HCT116 (cell line): ENCODE results near the gene CDH23. TPM values are rescaled to one million over a fixed set of nuclear protein-coding genes. Genes with fewer than 3 reads are reported as not detected.

Source experiments
- ATAC-seq: fragments of 200-7000 bp; cut with Tn5 transposase; 2 replicates; pipeline ENCODE4 v1.9.1; 2020; ENCODE audit warnings: mild to moderate bottlenecking, moderate library complexity
- BruUV-seq: library from RNA; stranded (reverse); fragments of 400-500 nt; replicated peaks from 2 replicates; lab custom pipeline; 2021; lab: Mats Ljungman, UMichigan
- CTCF ChIA-PET: fragments of 300-600 bp; sonication (Branson Sonifier 250); formaldehyde crosslinking; loops from one replicate; lab custom pipeline; 2021; ENCODE audit warnings: antibody characterized with exemption; lab: Charles Lee
- POLR2A ChIA-PET: fragments of 300-600, 350-600 bp; sonication (Branson Sonifier 250); formaldehyde crosslinking; loops from one replicate; lab custom pipeline; 2021; ENCODE audit warnings: antibody characterized with exemption; lab: Charles Lee
- RAD21 ChIA-PET, 2 experiments: fragments of 300-600 bp; sonication (Branson Sonifier 250); formaldehyde crosslinking; loops; one replicate each; lab custom pipeline; 2023; ENCODE audit warnings: low total read pairs in 2 of 2; ENCODE audit not compliant: uncharacterized antibody in 2 of 2, unreplicated experiment in 2 of 2, low non-redundant PET in 1 of 2; lab: Charles Lee
- DNase-seq: peaks from one replicate; pipeline ENCODE4 v3.0.0-alpha.2; 2010; ENCODE audit warnings: low read depth, low spot score
- H2AFZ ChIP-seq: fragments of 200-600 bp; shearing (Covaris generic), sonication (generic); 2 replicates; pipeline ENCODE4 v1.6.1; 2017; ENCODE audit warnings: low read depth, mixed run types, mixed read lengths, antibody characterized with exemption, low read length; ENCODE audit not compliant: poor library complexity, severe bottlenecking
- H3K27ac ChIP-seq: 2 replicates; pipeline ENCODE4 v1.5.1; 2012; ENCODE audit warnings: low read depth, low read length
- H3K27me3 ChIP-seq: fragments of 200-600 bp; sonication (generic); 2 replicates; pipeline ENCODE4 v1.6.1; 2016; ENCODE audit warnings: mixed run types, low read length, mixed read lengths; ENCODE audit not compliant: insufficient read depth
- H3K36me3 ChIP-seq, 2 experiments: fragments of 200-500 bp in 1 of 2; fragments of 200-600 bp in 1 of 2; sonication (Bioruptor generic) in 1 of 2; sonication (generic) in 1 of 2; 2 replicates each; pipeline versions ENCODE4 v1.5.1 to v1.6.1; 2014 to 2016; ENCODE audit warnings: low read length in 2 of 2, inconsistent platforms in 1 of 2, mixed read lengths in 1 of 2, mixed run types in 1 of 2; ENCODE audit not compliant: insufficient read depth in 2 of 2, control insufficient read depth in 1 of 2
- H3K4me1 ChIP-seq, 2 experiments: fragments of 200-600 bp in 1 of 2; sonication (generic) in 1 of 2; 2 replicates each; pipeline versions ENCODE4 v1.5.1 to v1.6.1; 2012 to 2017; ENCODE audit warnings: low read length in 2 of 2, inconsistent platforms in 1 of 2, mild to moderate bottlenecking in 1 of 2, mixed read lengths in 1 of 2, mixed run types in 1 of 2, moderate library complexity in 1 of 2; ENCODE audit not compliant: insufficient read depth in 2 of 2, control insufficient read depth in 1 of 2
- H3K4me2 ChIP-seq: fragments of 200-600 bp; sonication (generic); 2 replicates; pipeline ENCODE4 v1.6.1; 2017; ENCODE audit warnings: mixed run types, low read length, mixed read lengths
- H3K4me3 ChIP-seq, 2 experiments: fragments of 200-600 bp in 1 of 2; sonication (generic) in 1 of 2; replicated peaks in 1 of 2; 2 replicates each; pipeline ENCODE4 v1.5.1; 2011 to 2016; ENCODE audit warnings: low read length in 2 of 2, control low read depth in 1 of 2, low read depth in 1 of 2, mild to moderate bottlenecking in 1 of 2, mixed read lengths in 1 of 2, mixed run types in 1 of 2
- H3K79me2 ChIP-seq: fragments of 200-600 bp; sonication (generic); 2 replicates; pipeline ENCODE4 v1.6.1; 2017; ENCODE audit warnings: mild to moderate bottlenecking, mixed run types, low read length, moderate library complexity, mixed read lengths; ENCODE audit not compliant: insufficient read depth
- H3K9ac ChIP-seq: fragments of 200-600 bp; sonication (generic); 2 replicates; pipeline ENCODE4 v1.6.1; 2016; ENCODE audit warnings: low read length, mixed read lengths
- H3K9me2 ChIP-seq: fragments of 200-600 bp; sonication (generic), shearing (Covaris generic); 2 replicates; pipeline ENCODE4 v1.6.1; 2017; ENCODE audit warnings: mixed run types, mild to moderate bottlenecking, moderate library complexity; ENCODE audit not compliant: insufficient read depth
- H3K9me3 ChIP-seq, 2 experiments: fragments of 200-500 bp in 1 of 2; fragments of 200-600 bp in 1 of 2; sonication (Bioruptor generic) in 1 of 2; sonication (generic) in 1 of 2; 2 replicates each; pipeline ENCODE4 v1.6.1; 2014 to 2017; ENCODE audit warnings: low read length in 2 of 2, mixed read lengths in 2 of 2, inconsistent platforms in 1 of 2, low read depth in 1 of 2, mild to moderate bottlenecking in 1 of 2, mixed run types in 1 of 2, moderate library complexity in 1 of 2; ENCODE audit not compliant: control insufficient read depth in 1 of 2, insufficient read depth in 1 of 2
- H4K20me1 ChIP-seq: fragments of 200-600 bp; sonication (generic), shearing (Covaris generic); 2 replicates; pipeline ENCODE4 v1.6.1; 2017; ENCODE audit warnings: mixed run types, mild to moderate bottlenecking, moderate library complexity; ENCODE audit not compliant: insufficient read depth
- CBX3 ChIP-seq: IDR thresholded peaks from 2 replicates; pipeline ENCODE4 v1.6.1; 2012; ENCODE audit warnings: low read depth
- EGR1 ChIP-seq: IDR thresholded peaks from 2 replicates; pipeline ENCODE4 v1.6.1; 2012; ENCODE audit warnings: low read depth
- ELF1 ChIP-seq: IDR thresholded peaks from 2 replicates; pipeline ENCODE4 v1.6.1; 2012; ENCODE audit warnings: low read depth, borderline replicate concordance
- EZH2 ChIP-seq: fragments of 200-600 bp; sonication (generic); IDR thresholded peaks from 2 replicates; pipeline ENCODE4 v1.6.1; 2017; ENCODE audit warnings: antibody characterized with exemption, mixed run types
- EZH2phosphoT487 ChIP-seq: fragments of 200-600 bp; IDR thresholded peaks from 2 replicates; pipeline ENCODE4 v1.6.1; 2018; ENCODE audit warnings: antibody characterized with exemption, borderline replicate concordance
- FOSL1 ChIP-seq: IDR thresholded peaks from 2 replicates; pipeline ENCODE4 v1.6.1; 2012; ENCODE audit warnings: low read depth
- JUND ChIP-seq: IDR thresholded peaks from 2 replicates; pipeline ENCODE4 v1.6.1; 2012
- POLR2A ChIP-seq: IDR thresholded peaks from 2 replicates; pipeline ENCODE4 v1.7.0; 2011; ENCODE audit warnings: borderline replicate concordance; ENCODE audit not compliant: insufficient read depth, insufficient read length; ENCODE audit errors: extremely low read depth
- POLR2AphosphoS5 ChIP-seq: IDR thresholded peaks from 2 replicates; pipeline ENCODE4 v1.6.1; 2011; ENCODE audit warnings: mild to moderate bottlenecking, low read depth, low read length, moderate library complexity
- RAD21 ChIP-seq: IDR thresholded peaks from 2 replicates; pipeline ENCODE4 v1.6.1; 2012; ENCODE audit warnings: low read depth, mild to moderate bottlenecking
- SIN3A ChIP-seq: IDR thresholded peaks from 2 replicates; pipeline ENCODE4 v1.6.1; 2012; ENCODE audit warnings: low read depth
- SP1 ChIP-seq: IDR thresholded peaks from 2 replicates; pipeline ENCODE4 v1.6.1; 2012; ENCODE audit warnings: low read depth
- SRF ChIP-seq: IDR thresholded peaks from 2 replicates; pipeline ENCODE4 v1.6.1; 2012; ENCODE audit warnings: low read depth
- TCF7L2 ChIP-seq: IDR thresholded peaks from 2 replicates; pipeline ENCODE4 v1.7.0; 2011; ENCODE audit warnings: borderline replicate concordance, inconsistent platforms; ENCODE audit not compliant: insufficient read depth, insufficient read length; ENCODE audit errors: extremely low read depth
- YY1 ChIP-seq: IDR thresholded peaks from 2 replicates; pipeline ENCODE4 v1.6.1; 2011; ENCODE audit warnings: low read length, low read depth, moderate library complexity, mild to moderate bottlenecking; ENCODE audit not compliant: insufficient replicate concordance; ENCODE audit errors: extremely low read depth
- ZFX ChIP-seq: fragments of 450-650 bp; IDR thresholded peaks from 2 replicates; pipeline ENCODE4 v1.6.1; 2017
- ZNF274 ChIP-seq: fragments of 200-500 bp; sonication (Bioruptor generic); IDR thresholded peaks from 2 replicates; pipeline ENCODE4 v1.6.1; 2014; ENCODE audit warnings: mild to moderate bottlenecking, low read depth, low read length, inconsistent platforms
- intact Hi-C: fragments of 100-400 bp; cut with micrococcal nuclease; formaldehyde crosslinking; loops from 2 replicates; pipeline ENCODE4 v1.10.0; 2022
- total RNA-seq: library from RNA; stranded (reverse); gene quantifications from one replicate; pipeline ENCODE4 v1.2.1, GENCODE V29; 2021; ENCODE audit not compliant: unreplicated experiment
- TF ChIP-seq, protein P1 (sequence below), 3 experiments: fragments of 200-600 bp in 1 of 3; sonication (generic) in 1 of 3; IDR thresholded peaks in 2 of 3; conservative IDR thresholded peaks in 1 of 3; 2 replicates each; pipeline ENCODE4 v1.5.1; 2012 to 2017; ENCODE audit warnings: low read depth in 2 of 3, low read length in 2 of 3, antibody characterized with exemption in 1 of 3, borderline replicate concordance in 1 of 3, control low read depth in 1 of 3, mild to moderate bottlenecking in 1 of 3, mixed read lengths in 1 of 3, mixed run types in 1 of 3, moderate library complexity in 1 of 3; ENCODE audit not compliant: insufficient read depth in 1 of 3
- TF ChIP-seq, protein P2 (sequence below): IDR thresholded peaks from 2 replicates; pipeline ENCODE4 v1.6.1; 2012
- TF ChIP-seq, protein P3 (sequence below): IDR thresholded peaks from 2 replicates; pipeline ENCODE4 v1.6.1; 2011; ENCODE audit warnings: mild to moderate bottlenecking, low read length, moderate library complexity; ENCODE audit not compliant: insufficient replicate concordance; ENCODE audit errors: extremely low read depth

The CDH23 gene
- total RNA-seq, 1 experiment from 2014 or later, result not detected

DNA sequence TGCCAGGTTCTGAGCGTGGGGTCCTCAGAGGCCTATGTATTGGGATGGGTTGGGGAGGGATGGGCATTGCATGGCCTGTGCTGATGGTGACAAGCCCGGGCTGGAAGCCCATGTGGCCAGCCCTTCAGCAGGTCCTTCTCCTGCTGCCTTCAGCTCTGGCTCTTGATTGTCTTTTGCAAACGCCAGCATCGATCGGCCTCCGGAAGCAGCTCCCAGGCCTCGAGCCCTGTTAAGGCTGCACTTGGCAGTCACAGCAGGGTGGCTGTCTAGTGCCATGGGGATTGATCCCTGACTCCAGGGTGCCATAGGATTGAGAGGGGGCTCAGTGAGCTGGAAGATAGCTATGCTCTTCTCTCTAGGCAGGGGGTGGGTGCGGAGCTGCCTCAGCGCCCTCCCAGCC is 51.4 kb downstream of the CDH23 start:
- POLR2A ChIA-PET, result no interaction called here

More for the DNA sequence above, 51.4 kb downstream of the CDH23 start:
- no TSS peak for BruUV-seq
- CTCF ChIA-PET, result no interaction called here
- Histone ChIP-seq H3K27ac (no peak overlapping the region), H3K9me3 (no peaks in the 10 kb centered on the region), H3K4me2 (no peak overlapping the region), H3K4me3 (no peak overlapping the region), H3K36me3 (no peaks in the 10 kb centered on the region), H2AFZ (no peak overlapping the region), H3K27me3 (no peaks in the 10 kb centered on the region), H3K79me2 (no peaks in the 10 kb centered on the region), H3K4me1 (no peaks in the 10 kb centered on the region), H4K20me1 (no peaks in the 10 kb centered on the region), H3K9ac (no peak overlapping the region), H3K9me2 (no peaks in the 10 kb centered on the region)
- no peak for DNase-seq
- TF ChIP-seq ZFX (no peak), TCF7L2 (no peak), ELF1 (no peak), RAD21 (no peak), ZNF274 (no peak), EZH2phosphoT487 (no peak), YY1 (no peak), CBX3 (no peak), POLR2A (no peak), SRF (no peak), EZH2 (no peak), SIN3A (no peak), POLR2AphosphoS5 (no peak), JUND (no peak), FOSL1 (no peak), SP1 (no peak), EGR1 (no peak)
- TF ChIP-seq, protein P1, sequence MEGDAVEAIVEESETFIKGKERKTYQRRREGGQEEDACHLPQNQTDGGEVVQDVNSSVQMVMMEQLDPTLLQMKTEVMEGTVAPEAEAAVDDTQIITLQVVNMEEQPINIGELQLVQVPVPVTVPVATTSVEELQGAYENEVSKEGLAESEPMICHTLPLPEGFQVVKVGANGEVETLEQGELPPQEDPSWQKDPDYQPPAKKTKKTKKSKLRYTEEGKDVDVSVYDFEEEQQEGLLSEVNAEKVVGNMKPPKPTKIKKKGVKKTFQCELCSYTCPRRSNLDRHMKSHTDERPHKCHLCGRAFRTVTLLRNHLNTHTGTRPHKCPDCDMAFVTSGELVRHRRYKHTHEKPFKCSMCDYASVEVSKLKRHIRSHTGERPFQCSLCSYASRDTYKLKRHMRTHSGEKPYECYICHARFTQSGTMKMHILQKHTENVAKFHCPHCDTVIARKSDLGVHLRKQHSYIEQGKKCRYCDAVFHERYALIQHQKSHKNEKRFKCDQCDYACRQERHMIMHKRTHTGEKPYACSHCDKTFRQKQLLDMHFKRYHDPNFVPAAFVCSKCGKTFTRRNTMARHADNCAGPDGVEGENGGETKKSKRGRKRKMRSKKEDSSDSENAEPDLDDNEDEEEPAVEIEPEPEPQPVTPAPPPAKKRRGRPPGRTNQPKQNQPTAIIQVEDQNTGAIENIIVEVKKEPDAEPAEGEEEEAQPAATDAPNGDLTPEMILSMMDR (IDR thresholded peaks at IDR 0.05 in 2 of 3, conservative IDR thresholded peaks at IDR 0.05 in 1 of 3; ENCODE audit: borderline replicate concordance in 1 of 3, insufficient read depth in 1 of 3, low read depth in 2 of 3, low read length in 2 of 3), result no peak
- TF ChIP-seq, protein P2, sequence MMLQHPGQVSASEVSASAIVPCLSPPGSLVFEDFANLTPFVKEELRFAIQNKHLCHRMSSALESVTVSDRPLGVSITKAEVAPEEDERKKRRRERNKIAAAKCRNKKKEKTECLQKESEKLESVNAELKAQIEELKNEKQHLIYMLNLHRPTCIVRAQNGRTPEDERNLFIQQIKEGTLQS, result no peak
- TF ChIP-seq, protein P3, sequence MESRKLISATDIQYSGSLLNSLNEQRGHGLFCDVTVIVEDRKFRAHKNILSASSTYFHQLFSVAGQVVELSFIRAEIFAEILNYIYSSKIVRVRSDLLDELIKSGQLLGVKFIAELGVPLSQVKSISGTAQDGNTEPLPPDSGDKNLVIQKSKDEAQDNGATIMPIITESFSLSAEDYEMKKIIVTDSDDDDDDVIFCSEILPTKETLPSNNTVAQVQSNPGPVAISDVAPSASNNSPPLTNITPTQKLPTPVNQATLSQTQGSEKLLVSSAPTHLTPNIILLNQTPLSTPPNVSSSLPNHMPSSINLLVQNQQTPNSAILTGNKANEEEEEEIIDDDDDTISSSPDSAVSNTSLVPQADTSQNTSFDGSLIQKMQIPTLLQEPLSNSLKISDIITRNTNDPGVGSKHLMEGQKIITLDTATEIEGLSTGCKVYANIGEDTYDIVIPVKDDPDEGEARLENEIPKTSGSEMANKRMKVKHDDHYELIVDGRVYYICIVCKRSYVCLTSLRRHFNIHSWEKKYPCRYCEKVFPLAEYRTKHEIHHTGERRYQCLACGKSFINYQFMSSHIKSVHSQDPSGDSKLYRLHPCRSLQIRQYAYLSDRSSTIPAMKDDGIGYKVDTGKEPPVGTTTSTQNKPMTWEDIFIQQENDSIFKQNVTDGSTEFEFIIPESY, result no peak
- intact Hi-C loops, result no loop called here
- ATAC-seq, result no peak
- RAD21 ChIA-PET, result no interaction called here
